WI38 (cell line): Measurements from ENCODE around the gene TKT.

Experiments used
- H3K4me3 ChIP-seq: 2 replicates; pipeline ENCODE4 v1.5.1; 2011; ENCODE audit warnings: low read depth, mild to moderate bottlenecking, control low read depth, low read length
- TF ChIP-seq, protein P1 (sequence below): IDR thresholded peaks from 2 replicates; pipeline ENCODE4 v1.5.1; 2012; ENCODE audit warnings: low read depth, mild to moderate bottlenecking, control low read depth, low read length

TKT gene

DNA sequence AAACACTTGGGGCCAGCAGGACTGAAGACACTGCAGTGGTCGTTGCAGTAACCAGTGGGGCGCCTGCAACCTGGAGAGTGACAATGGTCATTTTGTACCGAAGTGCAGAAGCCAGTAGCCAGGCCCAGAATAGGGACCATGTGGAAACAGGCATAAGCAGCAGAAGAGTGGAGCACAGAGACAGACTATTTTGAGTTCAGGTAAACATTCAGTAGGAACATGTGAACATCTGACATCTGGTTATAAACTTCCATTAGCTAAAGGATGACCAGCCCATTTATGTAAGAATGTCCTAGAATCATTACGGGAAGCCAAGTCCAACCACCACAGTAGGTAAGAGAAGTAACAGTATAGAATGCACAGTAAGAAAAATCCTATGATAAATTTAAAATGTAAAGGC is 32.4 kb upstream of the TKT start:
- H3K4me3 ChIP-seq, result no peak overlapping the region
- TF ChIP-seq, protein P1, sequence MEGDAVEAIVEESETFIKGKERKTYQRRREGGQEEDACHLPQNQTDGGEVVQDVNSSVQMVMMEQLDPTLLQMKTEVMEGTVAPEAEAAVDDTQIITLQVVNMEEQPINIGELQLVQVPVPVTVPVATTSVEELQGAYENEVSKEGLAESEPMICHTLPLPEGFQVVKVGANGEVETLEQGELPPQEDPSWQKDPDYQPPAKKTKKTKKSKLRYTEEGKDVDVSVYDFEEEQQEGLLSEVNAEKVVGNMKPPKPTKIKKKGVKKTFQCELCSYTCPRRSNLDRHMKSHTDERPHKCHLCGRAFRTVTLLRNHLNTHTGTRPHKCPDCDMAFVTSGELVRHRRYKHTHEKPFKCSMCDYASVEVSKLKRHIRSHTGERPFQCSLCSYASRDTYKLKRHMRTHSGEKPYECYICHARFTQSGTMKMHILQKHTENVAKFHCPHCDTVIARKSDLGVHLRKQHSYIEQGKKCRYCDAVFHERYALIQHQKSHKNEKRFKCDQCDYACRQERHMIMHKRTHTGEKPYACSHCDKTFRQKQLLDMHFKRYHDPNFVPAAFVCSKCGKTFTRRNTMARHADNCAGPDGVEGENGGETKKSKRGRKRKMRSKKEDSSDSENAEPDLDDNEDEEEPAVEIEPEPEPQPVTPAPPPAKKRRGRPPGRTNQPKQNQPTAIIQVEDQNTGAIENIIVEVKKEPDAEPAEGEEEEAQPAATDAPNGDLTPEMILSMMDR, result no peak

DNA sequence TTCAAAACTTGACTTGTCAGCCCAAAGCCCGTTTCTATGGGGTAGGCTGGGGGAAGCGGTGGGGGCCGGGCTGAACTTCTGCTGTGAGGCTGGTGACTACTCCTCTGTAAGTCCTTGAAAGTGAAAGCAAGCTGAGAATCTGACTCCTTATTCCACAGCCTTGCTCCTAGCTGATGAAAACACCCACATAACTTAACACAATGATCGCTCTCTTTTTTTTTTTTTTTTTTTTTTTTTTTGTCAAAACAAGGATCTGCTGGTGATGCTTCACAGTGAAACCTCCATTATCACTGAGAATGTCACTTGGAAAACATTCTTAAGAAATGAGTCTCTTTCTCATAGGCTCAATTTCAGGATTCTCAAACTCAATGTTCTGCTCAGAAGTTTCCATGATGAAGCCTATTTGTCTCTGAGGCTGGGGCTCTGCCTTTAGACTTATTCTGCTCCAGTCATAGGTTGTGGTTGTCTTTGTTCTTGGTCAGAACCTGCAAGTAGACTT is 31.4 kb upstream of the TKT start:
- H3K4me3 ChIP-seq, result no peak overlapping the region
- TF ChIP-seq, protein P1, result no peak

DNA sequence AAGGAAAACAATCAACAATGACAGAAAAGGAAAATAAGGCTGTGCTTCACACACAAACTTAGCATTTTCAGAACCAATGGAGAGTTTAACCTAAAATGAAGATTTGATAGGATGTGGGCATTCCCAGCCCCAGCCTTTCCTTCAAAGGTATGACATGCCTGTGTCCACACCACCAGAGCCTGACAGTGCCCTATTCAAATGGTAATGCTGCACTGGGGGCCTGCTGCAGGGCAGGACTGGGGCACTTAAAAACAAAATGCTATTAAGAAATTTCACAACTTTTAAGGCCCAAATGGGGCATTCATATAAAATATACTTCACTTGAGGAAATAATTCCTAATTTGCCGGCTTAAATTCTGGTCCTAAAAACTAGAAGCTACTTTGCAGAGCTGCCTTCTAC is 30.9 kb upstream of the TKT start:
- TF ChIP-seq, protein P1, result no peak
- H3K4me3 ChIP-seq, result no peak overlapping the region

DNA sequence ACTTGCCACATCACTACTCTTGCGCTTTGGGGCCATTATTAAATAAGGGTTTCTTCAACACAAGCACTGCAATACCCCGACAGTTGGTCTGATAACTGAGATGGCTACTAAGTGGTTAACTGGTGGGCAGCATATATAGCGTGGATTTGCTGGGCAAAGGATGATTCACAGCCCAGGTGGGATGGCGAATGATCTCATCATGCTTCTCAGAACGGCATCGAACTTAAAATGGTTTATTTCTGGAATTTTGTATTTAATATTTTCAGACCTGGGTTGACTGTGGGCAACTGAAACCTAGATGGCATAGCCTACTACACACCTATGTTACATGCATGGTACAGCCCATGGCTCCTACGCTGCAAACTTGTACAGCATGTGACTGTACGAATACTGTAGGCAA is 26.8 kb upstream of the TKT start:
- TF ChIP-seq, protein P1, result no peak
- no peak overlapping the region for H3K4me3 ChIP-seq

DNA sequence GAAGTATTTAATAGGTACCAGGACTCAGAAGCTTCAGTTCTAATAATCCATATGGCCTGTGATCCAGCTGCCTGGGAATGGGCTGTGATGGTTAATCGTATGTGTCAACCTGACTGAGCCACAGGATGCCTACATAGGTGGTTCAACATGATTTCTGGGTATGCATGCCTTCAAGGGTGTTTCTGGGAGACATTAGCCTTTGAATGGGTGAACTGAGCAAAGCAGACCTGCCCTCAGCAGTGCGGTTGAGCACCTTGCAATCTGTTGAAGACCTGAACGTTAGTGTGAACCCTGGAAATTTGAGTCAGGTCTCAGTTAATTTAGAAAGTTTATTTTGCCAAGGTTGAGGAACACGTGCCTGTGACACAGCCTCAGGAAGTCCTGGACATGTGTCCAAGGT is 22.8 kb upstream of the TKT start:
- no peak overlapping the region for H3K4me3 ChIP-seq
- TF ChIP-seq, protein P1, result no peak

DNA sequence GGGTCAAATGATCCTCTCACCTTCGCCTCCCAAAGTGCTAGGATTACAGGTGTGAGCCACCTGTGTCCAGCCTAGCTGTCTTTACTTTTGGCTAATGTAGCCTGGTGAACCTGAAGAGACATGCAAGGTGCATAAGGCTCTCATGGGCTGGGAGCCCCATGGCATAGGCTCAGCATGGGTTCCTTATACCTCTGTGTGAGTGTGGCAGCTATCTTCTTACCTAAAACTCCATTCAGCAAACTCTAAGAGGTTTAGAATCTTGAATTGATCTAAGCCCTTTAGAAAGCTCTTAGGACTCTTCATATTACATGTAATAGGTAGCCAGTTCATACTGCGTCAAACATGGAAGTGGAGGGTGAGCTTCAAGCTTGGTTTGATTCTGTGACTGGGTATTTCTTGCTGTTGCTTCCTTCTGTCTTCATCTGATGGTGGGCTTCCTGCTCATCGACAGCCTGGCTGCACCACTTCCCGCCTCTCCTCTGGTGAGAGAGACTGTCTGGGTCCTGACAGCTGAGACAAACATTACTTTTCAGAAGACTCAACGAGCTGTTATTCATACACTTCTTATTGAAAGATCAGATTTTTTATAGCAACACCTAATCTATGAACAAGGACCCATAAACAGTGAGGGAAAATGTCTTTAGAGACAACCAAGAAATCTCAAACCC is 19.2 kb upstream of the TKT start:
- TF ChIP-seq, protein P1, result no peak
- no peak overlapping the region for H3K4me3 ChIP-seq

DNA sequence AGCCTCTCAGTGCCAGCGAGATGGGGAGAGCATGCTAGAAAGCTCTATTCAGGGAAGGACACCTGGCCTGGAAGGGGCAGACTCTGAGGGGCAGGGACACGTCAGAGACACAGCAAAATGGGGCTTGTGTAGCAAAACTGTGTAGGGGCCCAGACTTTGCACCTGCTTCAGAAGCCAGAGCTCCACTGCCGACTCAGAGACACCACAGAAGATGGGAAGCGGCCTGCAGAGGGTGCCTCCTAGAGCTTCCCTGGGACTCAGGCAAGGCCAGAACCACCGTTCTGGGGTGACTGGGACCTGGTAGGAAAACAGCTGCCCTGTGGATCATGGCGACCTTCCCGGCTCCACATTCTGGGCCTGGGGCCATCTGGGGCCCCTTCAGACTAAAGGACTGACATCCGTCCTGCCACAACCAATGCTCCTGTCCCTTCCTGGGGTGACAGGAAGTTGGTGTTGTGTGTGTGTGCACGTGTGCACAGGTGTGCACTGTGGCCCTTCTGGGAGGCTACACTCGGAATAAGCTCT is 17.4 kb upstream of the TKT start:
- TF ChIP-seq, protein P1, result no peak
- no peak overlapping the region for H3K4me3 ChIP-seq
